D721Med (cell line): ENCODE measurements around the gene PLIN1.

Experiments
- DNase-seq: peaks from one replicate; pipeline ENCODE4 v3.0.0; 2011; ENCODE audit warnings: low spot score; ENCODE audit not compliant: insufficient read length
- FAIRE-seq: peaks from 2 replicates; lab custom pipeline; 2011; peaks lifted over from hg19 to GRCh38; lab: Jason Lieb, UNC
- CTCF ChIP-seq: IDR thresholded peaks from 2 replicates; pipeline ENCODE4 v1.5.1; 2012; ENCODE audit warnings: mild to moderate bottlenecking, control low read depth; ENCODE audit not compliant: insufficient read depth; ENCODE audit errors: missing control alignments

The PLIN1 gene

GRCh38 chr15:89646416-89647141 lies 32.6 kb downstream of the PLIN1 start:
- DNase-seq = no peak
- no peak for TF ChIP-seq CTCF
- no peak for FAIRE-seq

- TF ChIP-seq CTCF = no peak
- DNase-seq (no peak), FAIRE-seq (no peak)
Measured at GRCh38 chr15:89645680-89646079, 33.5 kb downstream of the PLIN1 start.

- TF ChIP-seq CTCF = no peak
- no peak for DNase-seq
- no peak for FAIRE-seq
Measured at GRCh38 chr15:89642106-89642505, 37.1 kb downstream of the PLIN1 start.

- FAIRE-seq (no peak), DNase-seq (no peak)
- no peak for TF ChIP-seq CTCF
Measured at GRCh38 chr15:89641053-89641452, 38.1 kb downstream of the PLIN1 start.

GRCh38 chr15:89640245-89640644 lies 38.9 kb downstream of the PLIN1 start:
- no peak for DNase-seq
- FAIRE-seq = no peak
- no peak for TF ChIP-seq CTCF

GRCh38 chr15:89633585-89633984 lies 45.6 kb downstream of the PLIN1 start:
- FAIRE-seq (no peak), DNase-seq (no peak)
- TF ChIP-seq CTCF = no peak
